GM12873 (cell line): ENCODE data around the gene LPO.

Experiments used
- TF ChIP-seq, protein P1 (sequence below): IDR thresholded peaks from 2 replicates; pipeline ENCODE4 v1.5.1; 2012; ENCODE audit warnings: low read depth, mild to moderate bottlenecking, moderate library complexity, low read length, control low read depth; ENCODE audit not compliant: insufficient read depth; ENCODE audit errors: missing control alignments

LPO gene

DNA sequence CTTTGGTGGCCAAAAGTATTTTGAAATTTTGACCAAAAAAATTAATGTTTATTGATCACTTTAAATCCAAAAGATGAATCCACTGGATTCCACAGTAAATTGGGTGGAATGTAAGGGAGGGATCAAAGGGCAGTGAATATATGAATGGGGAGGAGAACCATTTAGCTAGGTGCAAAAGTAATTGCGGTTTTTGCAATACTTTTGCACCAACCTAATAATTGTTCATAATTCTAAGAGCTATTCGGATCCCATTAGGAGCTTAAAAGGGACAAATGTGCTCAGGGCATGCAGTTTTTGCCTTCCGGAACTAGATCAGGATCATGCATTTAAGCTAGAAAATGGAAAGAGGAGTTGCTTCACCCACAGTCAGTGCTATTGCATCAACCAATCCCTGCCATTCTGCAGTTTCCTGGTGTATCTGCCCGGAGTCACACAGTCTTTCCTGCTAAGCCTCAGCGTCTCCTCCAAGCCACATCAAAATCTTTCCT is at the start of gene LPO:
Gene LPO, plus strand, starts transcription at position 438 of the 488 bp plus-strand sequence. CDS start 4,396 bp downstream, outside the sequence.
- TF ChIP-seq, protein P1, sequence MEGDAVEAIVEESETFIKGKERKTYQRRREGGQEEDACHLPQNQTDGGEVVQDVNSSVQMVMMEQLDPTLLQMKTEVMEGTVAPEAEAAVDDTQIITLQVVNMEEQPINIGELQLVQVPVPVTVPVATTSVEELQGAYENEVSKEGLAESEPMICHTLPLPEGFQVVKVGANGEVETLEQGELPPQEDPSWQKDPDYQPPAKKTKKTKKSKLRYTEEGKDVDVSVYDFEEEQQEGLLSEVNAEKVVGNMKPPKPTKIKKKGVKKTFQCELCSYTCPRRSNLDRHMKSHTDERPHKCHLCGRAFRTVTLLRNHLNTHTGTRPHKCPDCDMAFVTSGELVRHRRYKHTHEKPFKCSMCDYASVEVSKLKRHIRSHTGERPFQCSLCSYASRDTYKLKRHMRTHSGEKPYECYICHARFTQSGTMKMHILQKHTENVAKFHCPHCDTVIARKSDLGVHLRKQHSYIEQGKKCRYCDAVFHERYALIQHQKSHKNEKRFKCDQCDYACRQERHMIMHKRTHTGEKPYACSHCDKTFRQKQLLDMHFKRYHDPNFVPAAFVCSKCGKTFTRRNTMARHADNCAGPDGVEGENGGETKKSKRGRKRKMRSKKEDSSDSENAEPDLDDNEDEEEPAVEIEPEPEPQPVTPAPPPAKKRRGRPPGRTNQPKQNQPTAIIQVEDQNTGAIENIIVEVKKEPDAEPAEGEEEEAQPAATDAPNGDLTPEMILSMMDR: no peak

DNA sequence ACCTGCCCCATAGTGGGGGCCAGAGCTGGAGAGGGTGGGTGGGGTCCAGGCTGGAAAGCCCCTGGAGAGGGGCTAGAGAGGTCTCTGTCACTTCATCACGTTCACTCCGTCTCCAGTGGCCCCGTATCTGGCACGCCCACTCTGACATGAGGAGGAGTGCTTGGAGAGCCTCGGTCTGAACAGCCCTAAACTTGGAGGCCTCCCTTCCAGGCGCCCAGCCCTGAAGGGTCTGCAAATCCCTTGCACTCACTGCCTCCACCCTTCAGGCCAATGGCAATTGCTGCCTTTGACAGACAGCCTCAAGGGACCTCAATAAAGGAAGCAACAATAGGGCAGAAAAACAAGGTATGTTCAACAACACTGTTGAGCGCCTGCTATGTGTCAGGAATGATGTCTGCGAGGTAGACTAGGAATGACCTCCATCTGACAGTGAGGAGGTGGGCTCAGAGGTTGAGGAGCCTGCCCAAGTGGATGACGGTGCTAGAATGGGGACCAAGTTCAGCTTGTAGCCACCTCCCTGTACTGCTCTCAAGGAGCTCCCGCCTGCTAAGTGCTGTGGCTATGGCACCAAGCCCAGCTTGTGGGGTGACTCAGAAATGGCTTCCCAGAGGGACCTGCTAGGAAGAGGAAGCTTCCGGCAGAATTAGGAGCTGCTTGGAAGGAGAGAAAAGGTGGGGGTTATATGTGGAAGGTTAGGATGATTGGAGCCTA is 48.8 kb upstream of the LPO start:
- TF ChIP-seq, protein P1: no peak

DNA sequence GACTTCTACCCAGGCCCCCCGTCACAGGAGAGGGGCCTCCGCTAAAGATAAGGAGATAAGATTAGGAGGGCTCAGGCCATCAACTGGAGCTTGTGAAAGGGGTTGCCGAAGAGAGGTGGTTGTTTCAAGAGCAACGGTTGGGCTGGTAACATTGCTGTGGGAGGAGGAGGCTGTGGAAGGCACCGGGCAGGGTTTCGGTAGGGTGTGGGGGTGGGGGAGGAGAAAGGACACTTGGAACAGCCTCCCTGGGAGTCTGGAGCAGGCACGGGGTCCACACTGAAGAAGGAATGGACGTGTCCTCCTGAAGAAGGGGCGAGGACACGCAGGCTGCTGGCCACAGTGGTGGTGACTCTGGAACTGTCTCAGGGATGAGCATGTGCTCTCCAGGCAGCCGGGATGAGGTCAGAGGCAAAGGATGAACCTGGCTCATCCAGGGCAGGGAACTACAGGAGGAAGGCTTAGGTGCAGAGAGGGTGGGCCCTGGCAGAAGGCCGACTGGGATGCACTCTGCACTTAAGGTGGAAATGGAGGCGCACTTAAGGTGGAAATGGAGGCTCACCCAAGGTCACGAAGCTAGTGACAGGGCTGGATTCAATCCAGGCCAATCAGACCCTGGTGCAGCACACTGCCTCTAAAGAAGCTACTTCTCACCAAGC is 47.0 kb upstream of the LPO start:
- TF ChIP-seq, protein P1: no peak

DNA sequence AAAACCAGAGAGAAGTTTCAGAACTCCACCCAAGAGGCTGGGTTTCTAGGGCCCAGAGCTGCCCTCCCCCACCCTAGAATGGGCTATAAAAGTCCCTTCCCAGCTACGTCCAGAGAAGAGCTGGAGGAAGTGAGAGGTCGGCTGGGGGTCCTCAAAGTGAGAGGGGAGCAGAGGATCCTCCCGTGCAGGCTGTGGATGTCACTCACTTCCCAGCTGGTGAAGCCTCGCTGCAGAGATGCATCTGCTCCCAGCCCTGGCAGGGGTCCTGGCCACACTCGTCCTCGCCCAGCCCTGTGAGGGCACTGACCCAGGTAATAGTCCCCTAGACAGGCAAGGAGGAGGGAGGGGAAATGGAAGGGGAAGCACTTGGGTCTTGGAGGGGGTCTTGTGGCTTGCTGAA is 45.8 kb upstream of the LPO start, which contains the start of gene EPX:
Gene EPX, plus strand, starts transcription at position 115 of the 400 bp plus-strand sequence. Its CDS starts 121 bp downstream, at position 236.
- TF ChIP-seq, protein P1: no peak

DNA sequence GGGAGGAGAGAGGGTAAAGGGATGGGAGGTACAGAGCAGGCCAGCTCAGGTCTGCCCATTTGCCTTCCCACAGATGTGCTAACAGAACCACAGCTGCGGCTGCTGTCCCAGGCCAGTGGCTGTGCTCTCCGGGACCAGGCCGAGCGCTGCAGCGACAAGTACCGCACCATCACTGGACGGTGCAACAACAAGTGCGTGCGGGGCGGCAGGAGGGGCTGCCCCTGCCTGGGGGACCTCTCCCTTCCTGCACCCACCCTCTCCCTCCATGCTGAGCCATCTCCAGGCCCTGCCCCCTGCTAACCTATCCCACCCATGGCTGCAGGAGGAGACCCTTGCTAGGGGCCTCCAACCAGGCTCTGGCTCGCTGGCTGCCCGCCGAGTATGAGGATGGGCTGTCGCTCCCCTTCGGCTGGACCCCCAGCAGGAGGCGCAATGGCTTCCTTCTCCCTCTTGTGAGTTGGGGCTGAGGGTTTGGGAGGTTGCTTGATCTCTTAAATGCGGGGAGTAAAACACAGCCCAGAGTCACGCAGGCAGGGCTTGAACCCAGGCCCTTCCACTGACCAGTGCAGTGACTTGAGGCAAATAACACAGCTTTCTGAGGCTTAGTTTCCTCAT is 44.6 kb upstream of the LPO start:
- TF ChIP-seq, protein P1: no peak

DNA sequence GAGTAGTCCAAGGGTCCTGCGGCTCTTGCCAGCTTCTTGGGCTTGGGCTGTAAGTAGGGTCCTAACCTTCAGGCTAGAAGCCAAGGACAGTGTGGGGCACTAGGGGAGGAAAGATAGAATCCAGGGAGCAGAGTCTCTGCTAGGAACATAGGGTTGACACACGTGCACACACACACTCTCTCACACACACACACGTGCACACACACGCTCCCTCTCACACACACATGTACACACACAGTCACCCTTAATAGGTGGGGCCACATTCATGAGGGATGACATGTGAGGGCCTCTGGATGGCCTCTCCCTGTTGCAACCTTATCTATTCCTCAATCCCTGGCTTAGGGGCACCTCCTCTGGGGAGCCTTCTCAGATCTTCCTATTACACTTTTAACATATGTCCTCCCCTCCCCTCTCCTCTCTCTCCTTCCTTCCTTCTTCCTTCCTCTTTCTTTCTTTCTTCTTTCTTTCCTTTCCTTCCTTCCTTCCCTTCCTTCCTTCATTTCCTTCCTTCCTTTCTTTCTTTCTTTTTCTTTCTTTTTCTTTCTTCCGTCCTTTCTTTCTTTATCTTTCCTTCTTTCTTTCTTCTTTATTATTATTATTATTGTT is 42.8 kb upstream of the LPO start:
- TF ChIP-seq, protein P1: no peak

- TF ChIP-seq, protein P1: no peak
Measured at GRCh38 chr17:58196610-58197009, 41.8 kb upstream of the LPO start.
